T-helper 1 cell treated with Interleukin-12 subunit alpha and Interleukin-12 subunit beta and Interleukin-4 antibody, amounts not matched to agents 30 ng/mL and 1 ng/mL, for 36 hours (primary cell): ENCODE results near the gene ZBTB42. TPM values are rescaled to one million over a fixed set of nuclear protein-coding genes. Genes with fewer than 3 reads are reported as not detected.

Experiments used
- intact Hi-C: fragments of 100-400 bp; cut with micrococcal nuclease; formaldehyde crosslinking; loops from one replicate; pipeline ENCODE4 v1.15.1; 2024
- total RNA-seq: library from RNA; stranded (reverse); gene quantifications from 2 replicates; pipeline ENCODE4 v1.2.3, GENCODE V29; 2022

Gene ZBTB42
- total RNA-seq, 1 donor from 2014 or later, result 6.7 TPM

DNA sequence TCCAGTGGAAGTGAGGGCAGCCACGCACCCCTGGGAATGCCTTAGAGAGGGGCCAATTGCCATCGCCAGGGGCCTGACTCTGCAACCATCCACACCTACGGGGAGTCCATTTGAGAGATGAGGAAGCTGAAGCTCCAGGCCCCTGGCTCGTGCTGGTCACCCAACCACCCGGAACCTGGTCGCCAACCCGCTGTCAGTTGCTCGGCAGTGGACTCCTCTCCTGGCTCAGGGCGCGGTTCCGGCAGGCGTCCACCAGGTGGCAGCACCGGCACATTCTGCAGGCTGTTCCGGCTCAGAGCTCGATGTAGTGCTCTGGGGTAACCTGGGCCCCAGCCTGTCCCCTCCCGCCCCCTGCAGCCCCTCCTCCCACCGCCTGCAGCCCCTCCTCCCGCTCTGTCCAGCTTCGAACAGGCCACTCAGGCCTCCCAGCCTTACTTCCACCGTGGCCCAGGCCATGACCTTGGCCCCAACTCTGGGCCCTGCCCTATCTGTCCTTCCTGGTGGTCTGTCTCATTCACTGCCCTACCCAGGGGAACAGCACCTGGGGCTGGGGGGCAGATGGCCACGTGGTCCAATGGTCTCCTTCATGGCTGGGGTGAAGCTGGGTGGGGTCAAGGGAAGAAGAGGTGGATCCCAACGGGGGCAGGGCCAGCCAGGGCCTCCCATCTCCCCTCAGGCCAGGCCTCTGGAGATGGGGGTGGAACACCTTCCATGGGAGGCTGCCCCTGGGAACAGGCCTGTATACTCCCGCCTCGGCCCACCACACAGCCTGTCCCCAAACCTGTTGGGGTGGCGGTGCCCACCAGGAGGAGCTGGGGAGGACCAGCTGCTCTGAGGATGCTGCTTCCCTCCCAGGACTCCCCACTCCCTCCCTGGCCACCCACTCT lies 32.2 kb upstream of the ZBTB42 start:
- intact Hi-C loops, result loop anchor here (1.0 to 5.0 kb wide), 5 partner anchors 16 to 108 kb away; partner anchors contain the start of genes CEP170B and ZBTB42

DNA sequence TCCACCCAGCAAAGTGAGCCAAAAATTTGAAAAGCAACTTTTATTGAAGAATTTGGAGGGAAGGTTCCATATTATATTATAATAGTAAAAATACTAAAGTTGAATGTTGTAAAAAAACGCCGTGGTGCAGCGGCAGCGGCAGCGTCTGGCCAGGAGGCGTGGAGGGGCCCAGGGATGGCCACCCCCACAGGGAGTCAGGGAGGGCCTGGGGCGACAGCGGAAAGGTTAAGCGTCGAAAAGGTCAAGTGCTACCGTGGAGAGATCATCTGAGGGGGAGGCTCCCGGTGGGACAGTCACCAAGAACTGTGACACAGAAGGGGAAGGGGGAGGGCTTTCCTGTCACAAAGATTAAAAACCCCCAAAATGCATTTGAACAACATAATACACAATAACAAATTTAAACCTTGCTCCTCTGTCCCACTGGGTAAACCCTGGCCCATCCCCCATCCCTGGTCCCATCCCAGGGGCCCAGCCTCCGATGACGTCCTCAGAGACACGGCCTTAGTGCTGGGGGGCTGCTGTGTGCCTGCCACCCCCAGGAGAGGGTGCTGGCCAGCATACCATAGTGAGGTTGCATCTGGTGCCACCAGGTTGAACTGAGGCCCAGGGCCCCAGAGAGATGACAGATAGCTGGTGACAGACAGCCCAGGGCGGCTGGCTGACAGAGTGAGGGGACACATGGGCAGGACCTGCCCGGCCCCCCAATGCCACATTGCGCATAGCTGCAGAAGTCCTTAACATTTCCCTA lies 31.4 kb upstream of the ZBTB42 start:
- intact Hi-C loops, result loop anchor here (2.0 to 5.0 kb wide), 2 partner anchors 31 to 98 kb away; partner anchors contain the start of genes CEP170B and ZBTB42

DNA sequence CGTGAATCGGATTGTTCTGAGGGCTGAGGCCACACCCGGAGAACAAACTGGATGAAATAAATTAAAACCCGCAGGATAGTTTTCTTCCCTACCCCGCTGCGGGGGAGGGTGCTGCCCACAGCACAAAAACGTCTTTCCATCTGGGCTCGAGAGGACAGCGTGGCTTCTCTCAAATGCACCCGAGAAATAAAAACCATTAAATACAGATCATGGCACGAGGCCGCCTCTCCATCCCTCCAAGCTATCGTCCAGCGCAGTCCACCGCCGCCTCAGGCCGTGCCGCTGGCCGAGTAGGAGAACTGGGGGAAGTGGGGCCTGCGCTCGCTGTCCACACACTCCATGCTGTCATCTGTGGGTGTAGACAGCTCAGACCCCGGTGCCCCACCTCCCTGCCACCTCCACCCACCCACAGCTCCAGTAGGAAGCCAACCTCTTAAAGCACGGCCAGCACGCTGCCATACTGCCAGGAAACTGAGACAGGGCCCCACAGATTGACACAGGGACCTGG lies 30.8 kb upstream of the ZBTB42 start:
- intact Hi-C loops, result no loop called here

DNA sequence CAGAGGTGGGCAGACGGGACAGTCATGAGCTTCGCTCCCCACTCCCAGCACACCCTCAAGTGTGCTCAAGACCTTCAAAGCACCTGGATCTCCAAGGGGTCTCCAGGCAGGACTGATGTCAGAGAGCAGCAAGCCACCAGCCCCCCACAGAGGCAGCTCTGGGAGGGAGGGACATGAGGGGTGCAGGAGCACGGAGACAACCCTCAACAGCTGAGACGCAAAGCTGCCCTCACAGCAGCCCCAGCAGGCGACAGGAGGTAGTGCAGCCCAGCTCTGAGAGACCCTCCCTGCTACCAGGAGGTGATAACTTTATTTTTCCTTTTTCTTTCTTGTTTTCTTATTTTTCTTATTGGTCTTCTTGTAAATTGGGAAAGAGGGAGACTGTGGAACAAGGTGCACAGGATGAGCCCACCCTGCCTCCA lies 30.0 kb upstream of the ZBTB42 start:
- intact Hi-C loops, result no loop called here

DNA sequence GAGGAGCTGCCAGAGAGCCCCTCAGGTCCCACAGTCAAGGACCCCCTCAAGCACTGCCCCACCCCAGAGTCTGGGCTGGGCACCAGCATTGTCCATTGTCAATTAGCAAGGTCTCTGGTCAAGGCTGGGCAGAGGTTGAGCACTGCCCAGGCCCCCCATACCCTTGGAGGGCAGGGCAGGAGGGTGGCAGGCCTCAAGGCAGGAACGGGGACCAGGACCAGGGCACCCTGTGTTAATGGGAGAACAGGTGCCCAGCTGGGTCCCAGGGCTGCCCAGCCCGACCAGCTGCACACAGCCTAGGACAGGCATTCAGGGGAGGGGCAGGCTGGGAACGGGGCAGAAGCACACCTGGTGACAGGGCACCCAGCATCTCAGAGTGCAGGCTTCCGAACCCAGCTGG lies 29.5 kb upstream of the ZBTB42 start:
- intact Hi-C loops, result no loop called here

DNA sequence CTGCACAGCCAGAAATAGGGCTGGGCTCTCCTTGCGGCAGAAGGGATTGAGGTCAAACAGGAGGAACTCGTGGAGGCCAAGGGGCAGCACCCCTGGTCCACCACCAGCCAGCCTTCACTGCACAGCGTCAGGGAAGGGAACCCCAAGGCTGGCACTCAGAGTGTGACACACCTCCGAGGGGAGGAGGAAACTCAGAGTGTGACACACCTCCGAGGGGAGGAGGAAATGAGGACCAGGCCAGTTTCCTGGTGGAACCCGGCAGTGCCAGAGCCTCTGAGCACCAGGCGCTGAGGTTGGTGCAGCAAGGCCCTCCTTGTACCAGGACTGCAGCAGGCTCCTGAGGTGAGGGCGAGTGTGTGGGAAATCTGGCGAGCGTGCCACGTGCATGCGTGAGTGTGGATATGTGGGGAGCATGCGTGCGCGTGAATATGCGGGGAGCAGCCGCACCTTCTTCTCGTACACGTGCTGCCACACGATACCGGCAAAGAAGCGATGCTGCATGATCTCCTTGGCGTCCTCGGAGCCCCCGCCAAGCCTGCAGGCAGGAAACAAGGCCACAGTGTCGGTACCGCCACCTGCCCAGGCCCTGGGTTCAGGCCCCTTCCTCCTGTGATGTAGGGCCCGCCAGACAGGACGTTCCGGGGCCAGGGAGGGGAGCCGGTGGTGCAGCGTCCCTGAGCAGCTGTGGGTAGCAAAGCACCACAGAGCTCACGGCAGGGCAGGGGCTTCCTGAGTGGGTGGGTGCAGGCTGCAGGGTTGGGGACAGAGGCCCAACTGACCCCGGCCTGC lies 28.8 kb upstream of the ZBTB42 start:
- intact Hi-C loops, result no loop called here

DNA sequence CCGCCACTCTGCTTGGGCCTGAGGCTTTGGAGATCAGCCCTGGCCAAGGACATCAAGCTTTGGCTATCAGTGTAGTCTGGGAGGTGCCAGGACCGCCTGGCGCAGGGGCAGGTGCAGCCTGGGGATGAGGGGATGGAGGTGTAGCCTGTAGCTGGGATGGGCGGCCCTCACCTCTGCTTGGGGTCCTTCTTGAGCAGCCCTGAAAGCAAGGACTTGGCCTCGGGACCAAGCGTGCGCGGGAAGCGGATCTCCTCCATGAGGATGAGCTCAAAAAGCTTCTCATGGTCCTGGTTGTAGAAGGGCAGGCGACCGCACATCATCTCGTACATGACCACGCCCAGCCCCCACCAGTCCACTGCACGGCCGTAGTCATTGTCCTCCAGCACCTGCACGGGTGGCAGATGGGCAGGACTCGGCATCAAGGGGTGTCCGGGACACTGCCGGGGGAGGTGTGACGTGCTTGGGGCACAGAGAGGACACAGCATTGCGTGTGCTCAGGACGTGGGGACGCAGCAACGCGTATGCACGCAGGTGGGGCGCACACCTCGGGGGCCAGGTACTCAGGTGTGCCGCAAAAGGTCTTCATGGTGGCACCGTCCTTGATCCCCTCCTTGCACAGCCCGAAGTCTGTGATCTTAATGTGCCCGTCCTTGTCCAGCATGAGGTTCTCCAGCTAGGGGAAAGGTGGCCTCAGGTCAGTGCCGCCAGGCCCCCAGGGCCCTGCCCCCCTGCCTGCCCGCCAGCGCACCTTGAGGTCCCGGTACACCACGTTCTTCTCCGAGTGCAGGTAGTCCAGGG lies 28.0 kb upstream of the ZBTB42 start:
- intact Hi-C loops, result no loop called here

DNA sequence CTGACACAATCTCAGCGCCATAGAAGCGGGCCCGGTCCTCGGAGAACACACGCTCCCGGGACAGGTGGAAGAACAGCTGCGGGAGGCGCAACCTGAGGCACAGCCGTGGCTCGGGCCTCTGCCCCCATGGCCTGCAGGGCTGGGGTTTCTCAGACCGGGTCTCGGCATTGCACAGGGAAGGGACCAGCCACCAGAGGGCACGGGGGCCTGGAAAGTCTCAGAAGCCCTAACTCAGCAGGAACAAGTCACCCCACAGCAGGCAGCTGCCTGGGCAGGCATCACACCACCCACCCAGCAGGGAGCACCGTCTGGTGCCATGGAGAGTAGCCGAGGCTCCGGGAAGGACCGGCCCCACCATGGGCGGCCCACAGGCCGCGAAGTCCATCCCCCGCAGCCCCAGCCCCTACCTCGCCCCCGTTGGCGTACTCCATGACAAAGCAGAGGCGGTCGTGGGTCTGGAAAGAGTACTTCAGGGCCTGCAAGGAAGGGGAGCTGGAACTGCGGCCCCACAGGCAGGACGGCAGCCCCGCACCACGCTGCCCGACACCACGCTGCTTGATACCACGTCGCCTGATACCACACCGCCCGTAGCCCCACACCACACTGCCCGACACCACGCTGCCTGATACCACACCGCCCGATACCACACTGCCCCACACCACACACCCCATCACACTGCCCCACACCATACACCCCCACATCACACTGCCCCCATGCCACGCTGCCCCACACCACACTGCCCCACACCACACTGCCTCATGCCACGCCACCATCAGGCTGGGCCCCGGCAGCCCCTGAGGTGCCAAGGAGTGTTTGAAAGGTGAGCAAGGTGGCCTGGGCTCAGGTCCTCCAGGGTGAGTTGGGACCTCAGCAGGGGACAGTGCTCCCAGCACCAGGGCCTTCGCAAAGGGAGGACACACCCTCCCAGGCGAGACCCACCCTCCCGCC lies 27.1 kb upstream of the ZBTB42 start:
- intact Hi-C loops, result no loop called here

DNA sequence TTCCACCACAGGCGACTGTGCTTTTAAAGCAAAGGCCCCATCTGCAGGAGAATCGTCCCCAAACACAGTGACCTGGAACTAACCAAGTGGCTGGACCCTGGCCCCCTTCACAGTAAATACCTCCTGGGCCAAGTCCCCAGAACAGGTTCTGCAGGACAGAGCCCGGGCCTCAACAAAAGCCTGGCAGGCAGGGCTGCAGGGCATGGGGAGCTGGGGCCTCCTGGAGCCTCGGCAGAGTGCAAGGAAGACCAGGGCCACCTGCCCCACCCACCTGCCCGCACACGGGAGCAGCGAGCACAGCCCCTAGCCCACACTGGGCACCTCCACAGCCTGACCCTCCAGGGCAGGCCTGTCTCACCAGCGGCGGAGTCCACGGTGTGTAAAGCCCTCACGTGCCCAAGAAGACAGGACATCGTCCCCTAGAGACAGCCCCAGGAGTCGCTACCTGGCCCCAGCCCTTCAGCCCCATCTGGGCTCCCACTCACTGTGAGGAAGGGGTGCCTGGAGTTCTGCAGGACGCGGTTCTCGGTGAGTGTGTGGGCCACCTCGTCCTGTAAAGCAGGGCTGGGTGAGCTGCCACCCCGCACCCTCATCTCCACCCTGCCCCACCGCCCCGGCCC lies 26.3 kb upstream of the ZBTB42 start:
- intact Hi-C loops, result no loop called here

DNA sequence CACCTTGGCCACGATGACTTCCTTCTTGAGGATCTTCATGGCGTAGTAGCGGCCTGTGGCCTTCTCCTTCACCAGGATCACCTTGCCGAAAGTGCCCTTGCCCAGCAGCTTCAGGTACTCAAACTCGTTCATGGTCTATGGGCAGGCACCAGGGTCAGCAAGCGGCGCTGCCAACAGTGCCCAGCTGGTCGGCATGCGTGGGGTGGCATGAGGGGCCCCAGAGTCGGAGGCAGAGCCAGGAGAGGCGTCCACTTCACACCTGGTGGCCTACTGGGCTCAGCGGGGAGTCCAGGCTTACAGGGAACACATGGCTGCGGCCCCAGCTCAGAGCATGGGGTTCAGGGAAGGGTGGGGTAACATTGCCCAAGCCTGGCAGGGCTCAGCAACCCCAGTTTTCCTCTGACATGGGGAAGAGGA lies 25.8 kb upstream of the ZBTB42 start:
- intact Hi-C loops, result no loop called here

DNA sequence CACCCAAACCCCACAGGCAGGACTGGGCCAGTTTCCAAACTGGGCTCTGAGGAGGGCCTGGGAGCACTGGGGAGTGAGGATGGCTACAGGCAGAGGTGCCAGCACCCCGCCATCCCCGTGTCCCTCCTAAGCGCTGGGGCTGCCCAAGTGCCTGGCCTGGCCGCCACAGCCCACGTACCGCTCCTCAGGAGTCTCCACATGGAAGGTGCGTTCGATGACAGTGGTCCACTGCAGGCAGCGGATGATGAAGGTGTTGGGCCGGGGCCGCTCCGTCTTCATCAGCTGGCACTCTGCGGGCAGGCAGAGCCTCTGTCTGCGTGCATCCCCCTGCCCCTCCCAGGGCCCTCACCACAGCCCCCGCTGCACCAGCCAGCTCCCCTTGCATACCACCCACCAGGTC lies 24.4 kb upstream of the ZBTB42 start:
- intact Hi-C loops, result no loop called here

DNA sequence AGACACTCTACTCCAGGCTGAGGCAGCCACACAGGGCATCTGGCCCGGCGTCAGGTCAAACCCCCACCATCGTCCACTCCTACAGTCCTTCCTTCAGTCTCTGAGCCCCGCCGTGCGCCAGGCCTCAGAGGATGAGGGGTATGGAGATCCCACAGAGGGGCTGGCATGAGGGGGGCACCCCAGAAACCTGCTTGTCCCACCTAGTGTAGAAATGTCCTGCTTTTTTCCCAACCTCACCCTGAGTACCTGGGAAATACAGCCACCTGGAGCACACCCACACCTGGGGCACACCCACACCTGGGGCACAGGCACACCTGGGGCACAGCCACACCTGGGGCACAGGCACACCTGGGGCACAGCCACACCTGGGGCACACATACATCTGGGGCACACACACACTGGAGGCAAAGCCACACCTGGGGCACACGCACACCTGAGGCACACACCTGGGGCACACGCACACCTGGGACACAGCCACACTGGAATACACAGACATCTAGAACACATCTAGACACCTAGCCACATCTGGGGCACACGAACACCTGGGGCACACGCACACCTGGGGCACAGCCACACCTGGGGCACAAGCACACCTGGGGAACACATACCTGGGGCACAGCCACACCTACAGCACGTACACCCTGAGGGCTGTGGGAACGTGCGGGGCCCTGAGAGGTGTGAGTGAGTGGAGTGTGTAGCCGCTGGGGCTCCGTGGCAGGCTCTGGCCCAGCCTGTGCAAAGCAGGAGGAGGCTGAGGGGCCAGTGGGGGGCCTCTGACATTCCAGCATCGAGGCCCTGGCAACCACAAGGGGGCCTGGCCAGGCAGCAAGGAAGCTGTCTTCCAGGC lies 23.7 kb upstream of the ZBTB42 start:
- intact Hi-C loops, result no loop called here

DNA sequence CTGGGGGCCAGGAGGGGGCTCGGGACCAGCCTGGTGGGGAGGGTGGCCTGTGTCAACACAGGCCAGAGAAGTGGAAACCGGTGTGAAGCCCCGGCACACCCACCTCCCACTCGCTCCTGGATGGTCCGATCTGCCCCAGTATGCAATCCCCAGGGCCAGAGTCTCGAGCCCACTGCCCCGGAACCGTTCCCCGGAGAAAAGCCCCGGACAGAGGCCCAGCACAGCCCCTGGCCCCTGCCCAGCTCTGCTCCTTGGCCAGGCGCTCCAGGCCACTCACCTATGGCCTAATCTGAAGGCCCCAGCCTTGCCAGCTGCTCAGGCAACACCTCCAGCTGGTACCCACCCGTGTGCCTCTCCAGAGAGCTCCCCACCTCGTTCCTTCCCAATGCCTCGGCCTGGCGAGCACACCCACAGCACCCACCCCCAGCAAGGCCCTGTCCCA lies 23.1 kb upstream of the ZBTB42 start:
- intact Hi-C loops, result no loop called here

DNA sequence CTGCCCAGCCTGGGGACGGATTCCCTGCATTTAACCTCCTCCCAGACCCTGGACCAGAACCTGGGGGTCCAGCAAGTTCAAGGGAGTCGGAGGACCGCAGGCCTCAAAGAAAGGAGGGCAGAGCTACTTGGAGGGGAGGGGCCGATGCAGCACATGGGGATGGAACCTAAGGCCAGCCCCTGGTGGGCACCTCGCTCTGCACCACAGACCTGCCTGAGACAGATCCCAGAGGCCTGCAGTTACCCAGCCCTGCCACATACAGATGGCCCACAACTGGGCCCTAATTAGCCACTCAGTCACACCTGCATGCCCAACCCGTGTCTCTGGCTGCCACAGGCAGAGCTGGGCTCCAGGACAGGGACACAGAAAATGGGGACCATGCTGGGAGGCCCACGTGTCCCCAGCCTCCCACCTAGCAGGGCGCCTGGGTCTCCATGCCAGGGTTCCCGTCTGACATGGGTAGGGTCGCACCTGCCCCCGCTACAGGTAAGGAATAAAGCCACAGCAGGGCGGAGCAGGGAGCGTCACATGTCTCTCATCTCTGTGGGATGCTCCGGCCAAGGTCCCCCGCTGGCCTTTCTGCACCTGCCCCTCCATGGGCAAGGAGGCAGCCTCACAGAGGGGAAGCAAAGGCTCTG lies 22.1 kb upstream of the ZBTB42 start:
- intact Hi-C loops, result no loop called here

DNA sequence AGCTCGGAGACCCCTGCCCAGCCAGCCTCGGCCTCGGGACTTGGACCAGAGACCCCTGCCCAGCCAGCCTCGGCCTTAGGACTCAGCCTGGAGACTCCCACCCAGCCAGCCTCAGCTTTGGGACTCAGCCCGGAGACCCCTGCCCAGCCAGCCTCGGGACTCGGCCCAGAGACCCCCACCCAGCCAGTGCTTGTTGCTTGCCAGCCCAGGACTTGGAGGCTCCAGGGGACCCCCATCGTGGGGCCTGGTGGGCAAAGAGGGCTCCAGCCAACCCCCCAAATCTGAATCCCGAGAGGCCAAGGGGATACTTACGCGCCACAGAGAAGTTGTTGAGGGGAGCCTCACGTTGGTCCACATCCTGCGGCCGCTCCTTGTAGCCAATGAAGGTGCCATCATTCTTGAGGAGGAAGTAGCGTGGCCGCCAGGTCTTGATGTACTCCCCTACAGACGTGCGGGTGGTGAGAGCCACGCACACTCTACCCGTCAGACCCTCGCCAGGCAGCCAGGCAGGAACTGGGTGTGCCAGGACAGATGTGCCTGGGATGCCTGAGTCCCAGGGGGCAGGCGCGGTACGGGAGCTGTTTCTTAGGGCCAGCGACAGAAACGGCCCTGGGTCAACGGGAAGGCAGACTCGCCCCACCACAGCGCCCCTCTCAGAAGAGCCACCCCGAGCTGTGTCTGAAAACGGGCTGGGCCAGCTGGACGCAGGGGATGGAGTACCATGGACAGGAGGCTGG lies 21.0 kb upstream of the ZBTB42 start:
- intact Hi-C loops, result no loop called here

DNA sequence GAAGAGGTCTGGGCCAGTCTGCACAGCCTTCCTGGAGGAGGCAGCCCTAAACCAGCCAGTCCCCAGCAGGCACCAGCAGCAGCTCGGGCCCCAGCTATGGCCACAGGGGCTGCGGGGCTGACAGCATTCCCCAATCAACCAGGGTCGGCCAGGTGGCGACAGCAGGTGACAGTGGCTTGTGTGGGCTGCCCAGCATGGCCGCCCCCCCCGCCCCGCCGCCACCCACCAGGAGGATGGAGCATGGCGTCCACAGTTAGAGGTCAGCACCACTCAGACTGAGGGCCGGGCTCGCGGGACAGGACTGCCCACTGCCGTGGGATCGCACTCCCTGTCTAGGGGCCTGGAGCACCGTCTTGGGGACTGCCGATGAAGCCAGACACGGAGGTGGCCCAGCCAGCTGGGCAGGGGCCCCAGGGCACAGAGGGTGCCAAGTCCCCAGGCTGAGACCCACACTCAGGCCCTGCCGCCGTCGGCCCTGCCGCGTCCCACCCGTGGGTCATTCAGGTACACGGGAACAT lies 20.3 kb upstream of the ZBTB42 start:
- intact Hi-C loops, result no loop called here
